IPS DF 19.7 (cell line): ENCODE data around the gene TMTC2.

Source experiments
- DNase-seq: peaks from one replicate; pipeline ENCODE4 v3.0.0-alpha.2; 2013; ENCODE audit warnings: low read depth, low spot score

Gene TMTC2

GRCh38 chr12:82682326-82682725, 4.4 kb upstream of the TMTC2 start:
- DNase-seq: no peak

GRCh38 chr12:82682851-82683261, 3.9 kb upstream of the TMTC2 start:
- no peak for DNase-seq

GRCh38 chr12:82685790-82686167, 927 bp upstream of the TMTC2 start:
- no peak for DNase-seq

- no peak for DNase-seq
Observed at GRCh38 chr12:82687021-82688011, 610 bp downstream of the TMTC2 start.

- DNase-seq: no peak
Observed at GRCh38 chr12:82688035-82688501, 1.4 kb downstream of the TMTC2 start.

- no peak for DNase-seq
Observed at GRCh38 chr12:82688596-82688995, 1.9 kb downstream of the TMTC2 start.

GRCh38 chr12:82690006-82690405, 3.3 kb downstream of the TMTC2 start:
- DNase-seq: no peak

- DNase-seq: no peak
Observed at GRCh38 chr12:82691513-82691912, 4.8 kb downstream of the TMTC2 start.

GRCh38 chr12:82694276-82694675, 7.6 kb downstream of the TMTC2 start:
- DNase-seq: no peak

- no peak for DNase-seq
Observed at GRCh38 chr12:82694970-82695369, 8.3 kb downstream of the TMTC2 start.

GRCh38 chr12:82695531-82695930, 8.8 kb downstream of the TMTC2 start:
- no peak for DNase-seq

- DNase-seq: no peak
Observed at GRCh38 chr12:82696543-82696942, 9.8 kb downstream of the TMTC2 start.

GRCh38 chr12:82698708-82699564, 12.2 kb downstream of the TMTC2 start:
- no peak for DNase-seq

- no peak for DNase-seq
Observed at GRCh38 chr12:82705774-82706173, 19.1 kb downstream of the TMTC2 start.

GRCh38 chr12:82708061-82708879, 21.6 kb downstream of the TMTC2 start:
- DNase-seq: no peak

- no peak for DNase-seq
Observed at GRCh38 chr12:82709794-82710355, 23.2 kb downstream of the TMTC2 start.

- DNase-seq: no peak
Observed at GRCh38 chr12:82710741-82711140, 24.0 kb downstream of the TMTC2 start.

GRCh38 chr12:82714427-82714826, 27.7 kb downstream of the TMTC2 start:
- no peak for DNase-seq

GRCh38 chr12:82721726-82722125, 35.0 kb downstream of the TMTC2 start:
- no peak for DNase-seq

GRCh38 chr12:82723093-82723492, 36.4 kb downstream of the TMTC2 start:
- no peak for DNase-seq

GRCh38 chr12:82723891-82724290, 37.2 kb downstream of the TMTC2 start:
- DNase-seq: no peak
